H1 (cell line): ENCODE measurements around the gene CELSR1. TPM values are rescaled to one million over a fixed set of nuclear protein-coding genes. Genes with fewer than 3 reads are reported as not detected.

Experiments
- CTCF ChIA-PET: fragments of 300-600 bp; sonication (Branson Sonifier 250); formaldehyde crosslinking; loops from one replicate; lab custom pipeline; 2021; ENCODE audit not compliant: partially characterized antibody; lab: Charles Lee
- POLR2A ChIA-PET: fragments of 300-600 bp; sonication (Branson Sonifier 250); formaldehyde crosslinking; loops from one replicate; lab custom pipeline; 2021; ENCODE audit warnings: inconsistent platforms; ENCODE audit not compliant: partially characterized antibody; lab: Charles Lee
- DNase-seq, 2 experiments: peaks; one replicate each; pipeline versions ENCODE4 v3.0.0 to v3.0.0-alpha.2; 2010 to 2022; ENCODE audit warnings: low spot score in 2 of 2, low read depth in 1 of 2, mixed read lengths in 1 of 2
- FAIRE-seq: peaks from 2 replicates; lab custom pipeline; 2011; peaks lifted over from hg19 to GRCh38; lab: Jason Lieb, UNC
- H2AFZ ChIP-seq: 2 replicates; pipeline ENCODE4 v1.8.1; 2012; ENCODE audit warnings: low read length, inconsistent platforms
- H2AK5ac ChIP-seq: 2 replicates; pipeline ENCODE4 v1.6.1; 2013; ENCODE audit warnings: low read depth, low read length
- H2BK120ac ChIP-seq: replicated peaks from 2 replicates; pipeline ENCODE3; 2013; ENCODE audit warnings: low read depth, low read length, inconsistent platforms
- H2BK12ac ChIP-seq: 2 replicates; pipeline ENCODE4 v1.6.1; 2013; ENCODE audit warnings: low read depth, low read length
- H2BK15ac ChIP-seq: 2 replicates; pipeline ENCODE4 v1.6.1; 2013; ENCODE audit warnings: low read length
- H2BK20ac ChIP-seq: 2 replicates; pipeline ENCODE4 v1.6.1; 2013; ENCODE audit warnings: low read length
- H2BK5ac ChIP-seq: 2 replicates; pipeline ENCODE4 v1.6.1; 2013; ENCODE audit warnings: low read depth, low read length
- H3K14ac ChIP-seq: 2 replicates; pipeline ENCODE4 v1.6.1; 2013; ENCODE audit warnings: inconsistent platforms; ENCODE audit not compliant: insufficient read length
- H3K18ac ChIP-seq: 2 replicates; pipeline ENCODE4 v1.6.1; 2013; ENCODE audit warnings: low read length; ENCODE audit errors: extremely low read depth
- H3K23ac ChIP-seq: 2 replicates; pipeline ENCODE4 v1.6.1; 2013; ENCODE audit warnings: inconsistent platforms; ENCODE audit not compliant: insufficient read length
- H3K23me2 ChIP-seq: 2 replicates; pipeline ENCODE4 v1.6.1; 2013; ENCODE audit warnings: low read depth, low read length
- H3K27ac ChIP-seq: 2 replicates; pipeline ENCODE4 v1.6.1; 2011; ENCODE audit warnings: low read depth, low read length, inconsistent platforms
- H3K27me3 ChIP-seq, 4 experiments: replicated peaks in 1 of 4; 1 replicate in 1 of 4; 2 replicates in 3 of 4; pipeline versions ENCODE4 v1.6.1 to v1.8.1; 2011 to 2013; ENCODE audit warnings: low read length in 3 of 4, mild to moderate bottlenecking in 3 of 4, inconsistent platforms in 2 of 4, mixed read lengths in 2 of 4, moderate library complexity in 1 of 4; ENCODE audit not compliant: control insufficient read depth in 3 of 4, insufficient read depth in 3 of 4; ENCODE audit errors: extremely low read depth in 1 of 4
- H3K36me3 ChIP-seq, 4 experiments: 2 replicates each; pipeline versions ENCODE4 v1.6.1 to v1.8.1; 2011 to 2013; ENCODE audit warnings: mild to moderate bottlenecking in 4 of 4, low read length in 3 of 4, moderate library complexity in 2 of 4, control low read depth in 1 of 4, inconsistent platforms in 1 of 4; ENCODE audit not compliant: insufficient read depth in 4 of 4, control insufficient read depth in 2 of 4
- H3K4ac ChIP-seq: replicated peaks from 2 replicates; pipeline ENCODE3; 2013; ENCODE audit warnings: low read length, low read depth, mixed read lengths, inconsistent platforms; ENCODE audit not compliant: insufficient read length
- H3K4me1 ChIP-seq, 4 experiments: replicated peaks in 1 of 4; 1 replicate in 1 of 4; 2 replicates in 3 of 4; pipeline versions ENCODE4 v1.6.1 to v1.8.1; 2011 to 2013; ENCODE audit warnings: low read length in 3 of 4, inconsistent platforms in 2 of 4, mixed read lengths in 1 of 4; ENCODE audit not compliant: insufficient read depth in 4 of 4, control insufficient read depth in 3 of 4
- H3K4me2 ChIP-seq, 2 experiments: 2 replicates each; pipeline versions ENCODE4 v1.6.1 to v1.8.1; 2011 to 2013; ENCODE audit warnings: low read depth in 2 of 2, low read length in 2 of 2, control low read depth in 1 of 2, inconsistent platforms in 1 of 2, mild to moderate bottlenecking in 1 of 2; ENCODE audit not compliant: insufficient read depth in 1 of 2
- H3K4me3 ChIP-seq, 4 experiments: fragments of 200-600, 300-600 bp in 1 of 4; sonication (generic), shearing (Covaris generic), sonication (Bioruptor Twin) in 1 of 4; 2 replicates each; pipeline versions ENCODE4 v1.5.1 to v1.8.1; 2011 to 2016; ENCODE audit warnings: low read length in 4 of 4, low read depth in 3 of 4, control low read depth in 2 of 4, inconsistent platforms in 2 of 4, mild to moderate bottlenecking in 2 of 4, mixed read lengths in 1 of 4, moderate library complexity in 1 of 4; ENCODE audit not compliant: insufficient read depth in 2 of 4; ENCODE audit errors: extremely low read depth in 1 of 4
- H3K56ac ChIP-seq: replicated peaks from 2 replicates; pipeline ENCODE3; 2013; ENCODE audit warnings: low read depth, mild to moderate bottlenecking, mixed read lengths, low read length, inconsistent platforms; ENCODE audit not compliant: insufficient read length
- H3K79me1 ChIP-seq: 2 replicates; pipeline ENCODE4 v1.6.1; 2013; ENCODE audit warnings: low read depth, low read length, control low read depth
- H3K79me2 ChIP-seq, 2 experiments: 2 replicates each; pipeline versions ENCODE4 v1.6.1 to v1.8.1; 2012 to 2013; ENCODE audit warnings: low read length in 2 of 2, mild to moderate bottlenecking in 2 of 2, inconsistent platforms in 1 of 2; ENCODE audit not compliant: insufficient read depth in 2 of 2, control insufficient read depth in 1 of 2
- H3K9ac ChIP-seq, 4 experiments: replicated peaks in 1 of 4; 1 replicate in 1 of 4; 2 replicates in 3 of 4; pipeline versions ENCODE4 v1.6.1 to v1.8.1; 2011 to 2013; ENCODE audit warnings: low read depth in 3 of 4, low read length in 3 of 4, control low read depth in 2 of 4, mild to moderate bottlenecking in 2 of 4, moderate library complexity in 2 of 4, inconsistent platforms in 1 of 4; ENCODE audit errors: extremely low read depth in 1 of 4
- H3K9me3 ChIP-seq, 2 experiments: 2 replicates each; pipeline versions ENCODE4 v1.6.1 to v1.8.1; 2012 to 2013; ENCODE audit warnings: mild to moderate bottlenecking in 2 of 2, moderate library complexity in 2 of 2, control low read depth in 1 of 2, inconsistent platforms in 1 of 2, low read depth in 1 of 2, low read length in 1 of 2, mixed read lengths in 1 of 2; ENCODE audit not compliant: insufficient read depth in 2 of 2
- H4K20me1 ChIP-seq, 2 experiments: replicated peaks in 1 of 2; 2 replicates each; pipeline versions ENCODE3 to v1.8.1; 2011 to 2013; ENCODE audit warnings: inconsistent platforms in 2 of 2, low read length in 2 of 2, mild to moderate bottlenecking in 1 of 2; ENCODE audit not compliant: insufficient read depth in 2 of 2, control insufficient read depth in 1 of 2
- H4K5ac ChIP-seq: 2 replicates; pipeline ENCODE4 v1.6.1; 2013; ENCODE audit warnings: low read length, low read depth, mixed read lengths, inconsistent platforms; ENCODE audit not compliant: insufficient read length
- H4K8ac ChIP-seq: 2 replicates; pipeline ENCODE4 v1.8.0; 2013; ENCODE audit warnings: mild to moderate bottlenecking, moderate library complexity, low read length, inconsistent platforms; ENCODE audit not compliant: insufficient read depth; ENCODE audit errors: extremely low read depth
- H4K91ac ChIP-seq: replicated peaks from 2 replicates; pipeline ENCODE3; 2013; ENCODE audit warnings: low read length, mixed read lengths, inconsistent platforms; ENCODE audit not compliant: insufficient read length
- CBX5 ChIP-seq: fragments of 300-800, 300-1000 bp; sonication (generic); IDR thresholded peaks from 2 replicates; pipeline ENCODE4 v1.7.1; 2016; ENCODE audit warnings: antibody characterized with exemption, low read length, low read depth
- RBBP5 ChIP-seq: IDR thresholded peaks from 2 replicates; pipeline ENCODE4 v1.7.1; 2012; ENCODE audit warnings: low read depth, mild to moderate bottlenecking, inconsistent platforms, low read length, moderate library complexity, borderline replicate concordance
- YY1 ChIP-seq: IDR thresholded peaks from 2 replicates; pipeline ENCODE4 v1.6.1; 2011; ENCODE audit warnings: low read depth, mild to moderate bottlenecking, low read length
- WGBS, 2 experiments: shearing (Covaris generic) in 1 of 2; methylation state at CpG; one replicate each; pipeline versions ENCODE4 v1.1.6 to v1.1.7; 2013 to 2015; ENCODE audit warnings: low lambda C conversion rate in 2 of 2, mixed read lengths in 2 of 2, inconsistent platforms in 1 of 2, low coverage in 1 of 2, missing lambda C conversion rate in 1 of 2; ENCODE audit not compliant: insufficient replicate concordance in 2 of 2, insufficient coverage in 1 of 2, insufficient read length in 1 of 2; ENCODE audit errors: extremely low coverage in 1 of 2, missing lambda C conversion rate in 1 of 2; 5-methylcytosine and 5-hydroxymethylcytosine counted together
- polyA plus RNA-seq, 7 experiments: library from polyadenylated mRNA; depleted of rRNA in 3 of 7; stranded (reverse) in 5 of 7; unstranded in 2 of 7; fragments of >200 nt in 5 of 7; fragments of 200-250 nt in 2 of 7; gene quantifications; 1 replicate in 5 of 7; 2 replicates in 1 of 7; 4 replicates in 1 of 7; pipeline versions ENCODE4 v1.2.1 to v1.2.3, GENCODE V29; 2011 to 2013; ENCODE audit warnings: missing spikeins in 2 of 7, mixed read lengths in 2 of 7
- total RNA-seq: library from RNA; stranded (reverse); fragmentation: NEBNext Ultra II Directional; extraction: Animal tissue kit (Norgen Biotek cat#: 25700); gene quantifications from 2 replicates; pipeline ENCODE4 v1.2.1, GENCODE V29; 2021

Gene CELSR1
- total and polyA plus RNA-seq, 2 of the 8 experiments (the other 6 are each of a cell fraction or from before 2014, with no cell fraction given) = 9.0 to 12.4 TPM

DNA sequence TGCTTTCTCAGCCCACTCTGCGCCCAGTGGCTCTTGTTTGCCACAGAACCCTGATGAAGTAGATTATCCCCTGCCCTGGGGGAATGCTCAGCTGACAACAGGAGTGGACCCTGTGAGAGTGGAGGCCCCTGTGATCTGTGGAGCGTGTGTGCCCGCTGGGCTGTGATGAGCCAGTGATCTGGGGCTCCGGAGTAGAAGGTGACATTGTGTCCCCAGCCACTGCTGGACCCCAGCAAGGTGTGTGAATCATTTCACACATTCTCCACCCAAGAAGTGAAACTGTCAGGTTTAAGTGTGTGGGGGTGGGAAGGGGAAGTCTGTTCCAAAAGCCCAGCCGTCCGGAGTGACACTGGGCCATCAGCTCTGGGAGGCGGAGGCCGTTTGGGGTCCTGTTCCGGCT is 49.6 kb upstream of the CELSR1 start:
- Histone ChIP-seq H2BK12ac (no peak overlapping the region), H3K79me2 (no peaks in the 10 kb centered on the region; a peak in 1 of 4 replicates), H4K5ac (no peak overlapping the region), H2BK5ac (no peak overlapping the region), H4K8ac (peak overlapping the region; percentile 71; the same call in 1 of the 2 replicates), H3K23me2 (0 out of 2 replicates have a peak, but pooled peaks cover 1% of the 10 kb centered on the region), H3K27me3 (no peaks in the 10 kb centered on the region), H3K4me1 (peaks cover 0 to 30% (median 18%) of the 10 kb centered on the region in 4 experiments; a peak in 6 of 7 replicates), H2BK120ac (no peak overlapping the region), H3K4me2 (no peak overlapping the region), H4K91ac (no peak overlapping the region), H3K79me1 (peaks cover 6% of the 10 kb centered on the region; the same call in 1 of the 2 replicates), H2BK20ac (no peak overlapping the region), H3K4me3 (no peak overlapping the region), H3K56ac (no peak overlapping the region), H2AFZ (no peak overlapping the region), H3K36me3 (no peaks in the 10 kb centered on the region), H3K9me3 (no peaks in the 10 kb centered on the region), H3K27ac (no peak overlapping the region), H3K9ac (no peak overlapping the region; a peak in 1 of 7 replicates), H3K23ac (no peak overlapping the region), H4K20me1 (peaks cover 1 to 17% of the 10 kb centered on the region in 2 experiments), H2BK15ac (no peak overlapping the region; the same call in 1 of the 2 replicates), H3K4ac (no peak overlapping the region), H3K18ac (no peak overlapping the region), H3K14ac (no peak overlapping the region), H2AK5ac (0 out of 2 replicates have a peak overlapping the region, but pooled peaks have one; percentile 4)
- DNase-seq (no peak), FAIRE-seq (no peak)
- ChIA-PET CTCF (interaction anchor here (1.3 to 1.9 kb wide), 3 partner anchors 23 to 240 kb away, joined by 4 to 5 read pairs (median 4); no protein-coding TSS in a partner anchor), POLR2A (interaction anchor here (1.1 kb wide), 1 partner anchor 12 kb away, joined by 3 read pairs; no protein-coding TSS in a partner anchor)
- TF ChIP-seq CBX5 = no peak
- TF ChIP-seq RBBP5 = no peak
- no peak for TF ChIP-seq YY1
- WGBS, 2 experiments = 85% methylated on average over 9 of the region's 9 CpGs; no CpG with 5 or more reads in 1 of the 2 experiments
